22Rv1 (cell line): ENCODE results near the gene GALNS.

Experiments
- ZFX ChIP-seq: fragments of 450-650 bp; IDR thresholded peaks from 2 replicates; pipeline ENCODE4 v1.6.1; 2017; ENCODE audit warnings: antibody characterized with exemption, borderline replicate concordance
- TF ChIP-seq, protein P1 (sequence below): fragments of 450-650 bp; IDR thresholded peaks from 2 replicates; pipeline ENCODE4 v1.5.1; 2017; ENCODE audit warnings: mild to moderate bottlenecking

DNA sequence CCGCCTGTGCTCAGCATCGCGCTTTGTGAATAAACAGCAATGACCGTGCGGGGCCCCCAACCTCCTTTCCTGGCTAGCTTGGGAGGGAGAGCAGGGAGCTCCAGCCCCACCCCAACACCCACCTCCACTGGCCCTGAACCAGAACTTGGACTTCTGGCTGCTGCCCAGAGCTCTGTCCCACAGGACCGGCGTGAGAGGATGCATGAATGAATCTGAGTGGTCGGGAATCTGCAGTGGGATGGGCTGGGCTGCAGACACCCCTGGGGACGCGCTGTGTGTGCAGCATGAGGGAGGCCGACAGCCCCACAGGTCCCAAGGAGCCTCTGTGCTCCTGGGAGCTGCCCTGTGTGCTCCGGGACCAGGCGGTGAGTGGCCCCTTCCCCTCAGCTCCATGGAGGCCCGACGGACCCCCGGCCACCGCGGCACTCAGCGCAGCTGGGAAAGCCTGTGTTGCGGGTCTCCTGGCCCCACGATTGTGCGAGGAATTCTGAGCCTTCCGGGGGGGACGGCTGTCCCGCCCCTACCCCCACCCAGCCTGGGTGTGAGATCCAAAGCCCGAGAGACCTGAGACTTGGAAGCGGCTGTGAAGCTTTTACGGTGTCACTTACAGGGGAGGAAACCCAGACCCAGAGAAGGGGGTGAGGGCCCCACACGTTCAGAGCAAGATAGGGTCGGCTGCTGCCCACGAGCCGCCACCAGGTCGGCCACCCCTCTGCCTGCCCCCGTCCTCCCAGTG, 77.2 kb downstream of the GALNS start:
- TF ChIP-seq, protein P1, sequence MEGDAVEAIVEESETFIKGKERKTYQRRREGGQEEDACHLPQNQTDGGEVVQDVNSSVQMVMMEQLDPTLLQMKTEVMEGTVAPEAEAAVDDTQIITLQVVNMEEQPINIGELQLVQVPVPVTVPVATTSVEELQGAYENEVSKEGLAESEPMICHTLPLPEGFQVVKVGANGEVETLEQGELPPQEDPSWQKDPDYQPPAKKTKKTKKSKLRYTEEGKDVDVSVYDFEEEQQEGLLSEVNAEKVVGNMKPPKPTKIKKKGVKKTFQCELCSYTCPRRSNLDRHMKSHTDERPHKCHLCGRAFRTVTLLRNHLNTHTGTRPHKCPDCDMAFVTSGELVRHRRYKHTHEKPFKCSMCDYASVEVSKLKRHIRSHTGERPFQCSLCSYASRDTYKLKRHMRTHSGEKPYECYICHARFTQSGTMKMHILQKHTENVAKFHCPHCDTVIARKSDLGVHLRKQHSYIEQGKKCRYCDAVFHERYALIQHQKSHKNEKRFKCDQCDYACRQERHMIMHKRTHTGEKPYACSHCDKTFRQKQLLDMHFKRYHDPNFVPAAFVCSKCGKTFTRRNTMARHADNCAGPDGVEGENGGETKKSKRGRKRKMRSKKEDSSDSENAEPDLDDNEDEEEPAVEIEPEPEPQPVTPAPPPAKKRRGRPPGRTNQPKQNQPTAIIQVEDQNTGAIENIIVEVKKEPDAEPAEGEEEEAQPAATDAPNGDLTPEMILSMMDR: no peak
- TF ChIP-seq ZFX: no peak
